Body of pancreas (tissue), 4 donors: ENCODE measurements around the gene SEMA6D. TPM values are rescaled to one million over a fixed set of nuclear protein-coding genes. Genes with fewer than 3 reads are reported as not detected.

Experiments used
- ATAC-seq: fragments of 150-250 bp; one replicate; pipeline ENCODE4 v1.9.1; 2016
- DNase-seq, 4 donors: peaks; one replicate each; pipeline ENCODE4 v3.0.0-alpha.2; 2019
- H3K27ac ChIP-seq, 4 donors: fragments of 200-600 bp; sonication (generic); 1 replicate in 3 of 4; 2 replicates in 1 of 4; pipeline versions ENCODE4 v1.5.1 to v1.6.1; 2016 to 2019; ENCODE audit warnings: mild to moderate bottlenecking in 1 of 4, mixed read lengths in 1 of 4, moderate library complexity in 1 of 4
- H3K27me3 ChIP-seq, 2 donors: fragments of 200-600 bp; sonication (generic); one replicate each; pipeline ENCODE4 v1.6.0; 2016; ENCODE audit warnings: mild to moderate bottlenecking in 1 of 2
- H3K36me3 ChIP-seq, 2 donors: fragments of 200-600 bp; sonication (generic); replicated peaks in 1 of 2; 2 replicates each; pipeline ENCODE4 v1.5.1; 2016; ENCODE audit warnings: low read depth in 2 of 2; ENCODE audit not compliant: insufficient read depth in 1 of 2
- H3K4me1 ChIP-seq: fragments of 200-600 bp; sonication (generic); one replicate; pipeline ENCODE4 v1.6.0; 2016
- H3K4me3 ChIP-seq, 2 donors: fragments of 200-600 bp; sonication (generic); 1 replicate in 1 of 2; 2 replicates in 1 of 2; pipeline ENCODE4 v1.5.1; 2016 to 2019
- H3K9me3 ChIP-seq, 3 donors: fragments of 200-600 bp; sonication (generic); 1 replicate in 2 of 3; 2 replicates in 1 of 3; pipeline ENCODE4 v1.5.1; 2016
- CTCF ChIP-seq, 7 experiments: fragments of 450-650 bp in 4 of 7; fragments of 200-600 bp in 3 of 7; sonication (generic) in 3 of 7; IDR thresholded peaks; one replicate each; pipeline ENCODE4 v1.5.1; 2016 to 2019; ENCODE audit warnings: antibody characterized with exemption in 7 of 7
- POLR2A ChIP-seq, 3 donors: fragments of 450-650 bp; IDR thresholded peaks; one replicate each; pipeline ENCODE4 v1.6.1; 2016; ENCODE audit warnings: antibody characterized with exemption in 3 of 3, mild to moderate bottlenecking in 2 of 3
- WGBS, 2 donors: methylation state at CpG; one replicate each; pipeline ENCODE4 v1.1.5; 2017; 5-methylcytosine and 5-hydroxymethylcytosine counted together
- intact Hi-C: fragments of 100-400 bp; cut with DNase I; formaldehyde crosslinking; loops from one replicate; pipeline ENCODE4 v1.15.1; 2023
- total RNA-seq, 2 donors: library from RNA; depleted of rRNA; stranded (reverse); fragments of >200 nt; gene quantifications; one replicate each; pipeline ENCODE4 v1.1.0, GENCODE V29; 2016

SEMA6D gene
- total RNA-seq, 2 donors from 2014 or later, result 13.5 to 18.2 TPM

GRCh38 chr15:47803767-47804166 is 86.5 kb downstream of the SEMA6D start:
- no peak for TF ChIP-seq POLR2A (IDR thresholded peaks at IDR 0.05)
- no peak for TF ChIP-seq CTCF (IDR thresholded peaks at IDR 0.05)
- DNase-seq, result no peak
- ATAC-seq, result no peak
- intact Hi-C loops, result no loop called here
- Histone ChIP-seq H3K27me3 (no peaks in the 10 kb centered on the region), H3K4me1 (no peaks in the 10 kb centered on the region), H3K9me3 (no peaks in the 10 kb centered on the region), H3K36me3 (no peaks in the 10 kb centered on the region), H3K4me3 (no peak overlapping the region), H3K27ac (no peak overlapping the region)
- WGBS, 2 donors, result 97 to 100% methylated on average over 2 of the region's 2 CpGs

GRCh38 chr15:47804733-47805132 is 87.4 kb downstream of the SEMA6D start:
- H3K27ac ChIP-seq, result no peak overlapping the region
- no peak overlapping the region for H3K4me3 ChIP-seq
- intact Hi-C loops, result no loop called here
- WGBS, 2 donors, result 83 to 92% methylated on average over 6 of the region's 6 CpGs
- H3K36me3 ChIP-seq, result no peaks in the 10 kb centered on the region
- no peak for ATAC-seq
- no peak for TF ChIP-seq POLR2A (IDR thresholded peaks at IDR 0.05)
- TF ChIP-seq CTCF (IDR thresholded peaks at IDR 0.05), result no peak
- no peak for DNase-seq
- H3K27me3 ChIP-seq, result no peaks in the 10 kb centered on the region
- H3K4me1 ChIP-seq, result no peaks in the 10 kb centered on the region
- H3K9me3 ChIP-seq, result no peaks in the 10 kb centered on the region

DNA sequence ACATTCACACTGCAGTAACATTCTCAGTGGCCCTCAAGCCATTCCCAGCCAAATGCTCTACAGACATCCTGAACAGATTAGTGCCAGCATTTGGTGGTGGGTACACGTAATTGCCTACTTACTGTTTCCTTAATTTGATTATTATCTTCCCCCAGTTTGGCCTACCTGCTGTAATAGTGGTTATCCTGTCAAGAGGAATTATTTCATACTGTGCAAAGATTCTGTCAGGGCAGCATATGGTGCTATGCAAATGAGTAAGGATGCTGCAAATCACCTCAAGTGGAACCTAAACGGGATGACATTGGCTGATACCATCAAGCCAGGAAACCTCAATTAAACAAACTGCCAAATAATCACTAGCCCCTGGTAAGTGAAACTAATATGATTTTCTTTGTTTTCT is 88.7 kb downstream of the SEMA6D start:
- no peak for ATAC-seq
- DNase-seq, result no peak
- Histone ChIP-seq H3K27ac (no peak overlapping the region), H3K4me3 (no peak overlapping the region), H3K27me3 (no peaks in the 10 kb centered on the region), H3K9me3 (no peaks in the 10 kb centered on the region), H3K4me1 (peaks cover 8% of the 10 kb centered on the region), H3K36me3 (no peaks in the 10 kb centered on the region)
- intact Hi-C loops, result no loop called here
- WGBS, 2 donors, result 65 to 84% methylated on average over 2 of the region's 2 CpGs
- TF ChIP-seq CTCF (IDR thresholded peaks at IDR 0.05), result no peak
- no peak for TF ChIP-seq POLR2A (IDR thresholded peaks at IDR 0.05)

GRCh38 chr15:47811172-47811571 is 93.9 kb downstream of the SEMA6D start:
- no peaks in the 10 kb centered on the region for H3K36me3 ChIP-seq
- H3K27me3 ChIP-seq, result no peaks in the 10 kb centered on the region
- no peak overlapping the region for H3K4me3 ChIP-seq
- peak overlapping the region; percentile 54 to 67 (median 62) for H3K27ac ChIP-seq
- no peaks in the 10 kb centered on the region for H3K9me3 ChIP-seq
- peak; percentile 87 for ATAC-seq
- peaks cover 52% of the 10 kb centered on the region for H3K4me1 ChIP-seq
- DNase-seq, result peak; percentile 47 to 71 (median 54)
- TF ChIP-seq CTCF (IDR thresholded peaks at IDR 0.05) (no peak), POLR2A (IDR thresholded peaks at IDR 0.05) (peak in 1 of 3 donors; percentile 13)
- intact Hi-C loops, result no loop called here
- 8 to 11% methylated on average over 1 of the region's 1 CpG for WGBS, 2 donors

DNA sequence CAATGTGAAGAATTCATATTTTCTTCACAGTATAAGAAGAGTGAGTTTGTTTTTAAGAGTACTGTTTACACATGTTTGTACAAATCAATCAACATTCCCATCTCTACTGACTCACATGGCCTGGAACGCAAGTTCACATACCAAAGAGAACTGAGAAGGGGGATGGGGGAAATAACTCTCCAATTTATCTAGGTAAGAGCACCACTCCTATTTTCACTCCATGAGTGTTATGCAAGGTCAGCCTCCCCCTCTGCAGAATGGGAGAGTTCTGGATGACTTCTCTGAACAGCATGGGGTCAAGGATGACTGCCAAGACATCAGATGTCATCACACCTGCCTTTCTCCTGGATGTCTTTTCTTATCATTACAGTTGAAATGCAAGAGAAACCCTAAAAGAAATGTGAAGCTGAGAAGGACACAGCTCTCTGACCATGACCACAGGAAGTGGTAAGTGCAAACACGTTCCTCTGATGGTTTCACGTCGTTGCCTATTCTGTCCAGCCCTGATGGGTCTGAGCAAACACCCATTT is 95.2 kb downstream of the SEMA6D start:
- WGBS, 2 donors, result 58 to 59% methylated on average over 4 of the region's 4 CpGs
- Histone ChIP-seq H3K4me1 (peaks cover 60% of the 10 kb centered on the region), H3K27me3 (no peaks in the 10 kb centered on the region), H3K27ac (peak overlapping the region; percentile 16 to 67 (median 50)), H3K4me3 (no peak overlapping the region), H3K36me3 (no peaks in the 10 kb centered on the region), H3K9me3 (no peaks in the 10 kb centered on the region)
- TF ChIP-seq CTCF (IDR thresholded peaks at IDR 0.05) (no peak), POLR2A (IDR thresholded peaks at IDR 0.05) (no peak)
- ATAC-seq (peak; percentile 74), DNase-seq (peak in 1 of 4 donors; percentile 22)
- intact Hi-C loops, result no loop called here
